ENCODE results near the gene FA2H.

The FA2H gene

GRCh38 chr16:74709441-74709877 lies 65.2 kb downstream of the FA2H start:
- TF ChIP-seq, protein P1, sequence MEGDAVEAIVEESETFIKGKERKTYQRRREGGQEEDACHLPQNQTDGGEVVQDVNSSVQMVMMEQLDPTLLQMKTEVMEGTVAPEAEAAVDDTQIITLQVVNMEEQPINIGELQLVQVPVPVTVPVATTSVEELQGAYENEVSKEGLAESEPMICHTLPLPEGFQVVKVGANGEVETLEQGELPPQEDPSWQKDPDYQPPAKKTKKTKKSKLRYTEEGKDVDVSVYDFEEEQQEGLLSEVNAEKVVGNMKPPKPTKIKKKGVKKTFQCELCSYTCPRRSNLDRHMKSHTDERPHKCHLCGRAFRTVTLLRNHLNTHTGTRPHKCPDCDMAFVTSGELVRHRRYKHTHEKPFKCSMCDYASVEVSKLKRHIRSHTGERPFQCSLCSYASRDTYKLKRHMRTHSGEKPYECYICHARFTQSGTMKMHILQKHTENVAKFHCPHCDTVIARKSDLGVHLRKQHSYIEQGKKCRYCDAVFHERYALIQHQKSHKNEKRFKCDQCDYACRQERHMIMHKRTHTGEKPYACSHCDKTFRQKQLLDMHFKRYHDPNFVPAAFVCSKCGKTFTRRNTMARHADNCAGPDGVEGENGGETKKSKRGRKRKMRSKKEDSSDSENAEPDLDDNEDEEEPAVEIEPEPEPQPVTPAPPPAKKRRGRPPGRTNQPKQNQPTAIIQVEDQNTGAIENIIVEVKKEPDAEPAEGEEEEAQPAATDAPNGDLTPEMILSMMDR (IDR thresholded peaks at IDR 0.05; ENCODE audit: insufficient read depth, low read depth, low read length, missing control alignments), result peak; percentile 95
- H3K4me3 ChIP-seq (ENCODE audit: low read depth, low read length), result no peak overlapping the region

DNA sequence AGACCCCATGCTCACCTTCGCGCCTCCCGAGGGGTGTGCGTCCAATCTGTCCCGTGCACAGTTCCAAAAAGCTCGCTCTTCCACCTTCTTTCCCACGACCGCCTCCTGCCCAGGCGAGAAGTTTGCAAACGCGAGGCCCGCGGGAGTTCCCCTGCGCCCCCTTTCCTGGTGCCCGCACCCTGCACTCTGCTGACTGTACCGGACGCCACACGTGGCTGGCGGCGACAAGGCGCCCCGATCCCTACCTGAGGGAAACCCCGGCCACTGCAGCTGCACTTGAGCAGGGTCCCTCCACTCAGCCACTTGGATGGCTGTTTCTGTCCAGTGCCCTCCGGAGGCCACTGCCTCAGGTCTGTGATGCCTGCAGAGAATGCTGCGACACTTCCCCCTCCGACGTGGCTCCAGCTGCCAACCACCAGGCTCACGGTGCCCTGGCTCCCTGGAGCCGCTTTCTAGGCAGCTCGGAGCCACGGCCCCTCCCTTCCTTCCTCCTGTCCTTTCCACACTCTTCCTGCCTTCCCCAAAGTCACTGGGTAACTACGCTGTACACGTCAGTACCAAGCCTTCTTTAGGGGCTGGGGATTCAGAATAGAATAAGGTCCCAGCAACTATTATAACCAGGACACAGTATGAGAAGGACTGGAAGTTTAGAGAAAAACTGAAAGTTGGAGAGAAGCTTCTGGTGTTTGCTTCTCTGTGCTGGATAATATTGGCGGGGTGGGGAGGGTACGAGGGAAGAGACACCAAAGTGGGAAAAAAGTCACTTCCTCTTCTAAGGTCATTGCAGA lies 74.0 kb downstream of the FA2H start, which contains the start of gene MLKL:
Gene MLKL (minus strand): TSS at position 425 of the 788 bp plus-strand sequence. CDS start 5,105 bp downstream, outside the sequence.
- peak; percentile 73 for DNase-seq (ENCODE audit: low read depth)
- peak within 1 kb of the TSS; percentile 71 for H3K4me3 ChIP-seq (ENCODE audit: low read depth, low read length)
- TF ChIP-seq, protein P1 (IDR thresholded peaks at IDR 0.05; ENCODE audit: insufficient read depth, low read depth, low read length, missing control alignments), result no peak

More at GRCh38 chr16:74709441-74709877, 65.2 kb downstream of the FA2H start:
- peak; percentile 84 for DNase-seq (ENCODE audit: low read depth)

DNA sequence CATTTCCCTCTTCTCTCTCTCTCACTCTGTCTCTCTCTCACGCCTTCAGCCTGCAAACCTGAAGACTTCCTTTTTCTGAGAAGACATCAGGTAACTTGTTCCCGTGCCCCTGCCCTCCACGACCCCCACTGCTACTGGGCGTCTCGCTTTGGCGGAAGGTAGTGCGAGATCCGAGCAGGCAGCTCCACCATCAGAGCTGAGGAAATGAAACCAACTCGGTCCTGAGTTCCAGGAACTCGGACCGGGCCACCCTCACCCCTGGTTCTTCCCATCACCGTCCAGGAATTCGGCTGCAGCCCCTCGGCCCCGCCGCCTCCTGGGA lies 74.5 kb downstream of the FA2H start:
- DNase-seq (ENCODE audit: low read depth), result peak; percentile 60
- H3K4me3 ChIP-seq (ENCODE audit: low read depth, low read length), result peak overlapping the region; percentile 71
- TF ChIP-seq, protein P1 (IDR thresholded peaks at IDR 0.05; ENCODE audit: insufficient read depth, low read depth, low read length, missing control alignments), result no peak

DNA sequence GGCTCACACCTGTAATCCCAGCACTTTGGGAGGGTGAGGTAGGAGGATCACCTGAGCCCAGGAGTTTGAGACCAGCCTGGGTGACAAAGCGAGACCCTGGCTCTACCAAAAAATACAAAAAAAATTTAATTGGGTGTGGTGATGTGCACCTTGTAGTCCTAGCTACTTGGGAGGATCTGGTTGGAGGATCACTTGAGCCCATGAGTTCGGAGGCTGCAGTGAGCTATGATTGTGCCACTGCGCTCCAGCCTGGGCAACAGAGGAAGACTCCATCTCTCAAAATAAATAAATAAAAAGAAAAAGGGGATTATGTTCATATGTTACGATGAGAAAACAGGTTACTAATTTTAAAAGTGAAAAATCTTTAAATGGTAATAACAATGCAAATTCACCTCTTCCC lies 75.0 kb downstream of the FA2H start:
- peak overlapping the region; percentile 71 for H3K4me3 ChIP-seq (ENCODE audit: low read depth, low read length)
- TF ChIP-seq, protein P1 (IDR thresholded peaks at IDR 0.05; ENCODE audit: insufficient read depth, low read depth, low read length, missing control alignments), result no peak
- DNase-seq (ENCODE audit: low read depth), result peak; percentile 46

- peak overlapping the region; percentile 71 for H3K4me3 ChIP-seq (ENCODE audit: low read depth, low read length)
- TF ChIP-seq, protein P1 (IDR thresholded peaks at IDR 0.05; ENCODE audit: insufficient read depth, low read depth, low read length, missing control alignments), result no peak
Measured at GRCh38 chr16:74698222-74698621, 76.4 kb downstream of the FA2H start.

GRCh38 chr16:74695450-74696422 lies 78.9 kb downstream of the FA2H start:
- peak; percentile 90 for DNase-seq (ENCODE audit: low read depth)
- TF ChIP-seq, protein P1 (IDR thresholded peaks at IDR 0.05; ENCODE audit: insufficient read depth, low read depth, low read length, missing control alignments), result no peak
- peak overlapping the region; percentile 35 for H3K4me3 ChIP-seq (ENCODE audit: low read depth, low read length)

More at GRCh38 chr16:74698222-74698621, 76.4 kb downstream of the FA2H start:
- peak; percentile 45 for DNase-seq (ENCODE audit: low read depth)
